GM12878 (cell line): ENCODE results near the gene SCLT1. TPM values are rescaled to one million over a fixed set of nuclear protein-coding genes. Genes with fewer than 3 reads are reported as not detected.

Source experiments
- ATAC-seq: fragments of 200-7000 bp; cut with Tn5 transposase; 3 replicates; pipeline ENCODE4 v1.9.1; 2020; ENCODE audit warnings: mild to moderate bottlenecking, moderate library complexity
- BruUV-seq: library from RNA; stranded (reverse); fragments of 400-500 nt; replicated peaks from 2 replicates; lab custom pipeline; 2021; lab: Mats Ljungman, UMichigan
- CTCF ChIA-PET: fragments of 300-600 bp; sonication (Branson Sonifier 250); formaldehyde crosslinking; extraction: SDS; loops from one replicate; lab custom pipeline; 2021; ENCODE audit warnings: inconsistent platforms; lab: Yijun Ruan, JAX
- POLR2A ChIA-PET: fragments of 350-600 bp; formaldehyde crosslinking; extraction: SDS; loops from one replicate; lab custom pipeline; 2021; ENCODE audit warnings: inconsistent platforms; lab: Charles Lee
- RAD21 ChIA-PET: fragments of 300-600 bp; sonication (Branson Sonifier 250); formaldehyde crosslinking; loops from one replicate; lab custom pipeline; 2023; ENCODE audit warnings: antibody characterized with exemption; ENCODE audit not compliant: unreplicated experiment; lab: Charles Lee
- SMC1A ChIA-PET: fragments of 300-600 bp; sonication (Branson Sonifier 250); formaldehyde crosslinking; loops from one replicate; lab custom pipeline; 2023; ENCODE audit not compliant: unreplicated experiment, uncharacterized antibody; lab: Charles Lee
- DNase-seq: peaks from one replicate; pipeline ENCODE4 v3.0.0-alpha.2; 2011; ENCODE audit warnings: low read depth, low spot score
- FAIRE-seq: peaks from 3 replicates; lab custom pipeline; 2011; peaks lifted over from hg19 to GRCh38; lab: Jason Lieb, UNC
- H2AFZ ChIP-seq: 2 replicates; pipeline ENCODE4 v1.6.0; 2011; ENCODE audit warnings: low read depth, low read length, control low read depth; ENCODE audit not compliant: control insufficient read depth
- H3K27ac ChIP-seq: 2 replicates; pipeline ENCODE4 v1.5.1; 2011; ENCODE audit warnings: control low read depth; ENCODE audit not compliant: control insufficient read depth, insufficient read depth
- H3K27me3 ChIP-seq, 2 experiments: replicated peaks in 1 of 2; 2 replicates each; pipeline versions ENCODE4 v1.6.0 to v1.6.1; 2011; ENCODE audit warnings: low read length in 1 of 2; ENCODE audit not compliant: control insufficient read depth in 2 of 2, insufficient read depth in 2 of 2
- H3K36me3 ChIP-seq, 2 experiments: 2 replicates each; pipeline ENCODE4 v1.5.1; 2011; ENCODE audit warnings: low read length in 1 of 2; ENCODE audit not compliant: control insufficient read depth in 2 of 2, insufficient read depth in 2 of 2
- H3K4me1 ChIP-seq: 2 replicates; pipeline ENCODE4 v1.6.1; 2011; ENCODE audit warnings: mild to moderate bottlenecking, low read length, moderate library complexity, mixed read lengths; ENCODE audit not compliant: control insufficient read depth, insufficient read depth
- H3K4me2 ChIP-seq: 2 replicates; pipeline ENCODE4 v1.6.0; 2011; ENCODE audit warnings: control low read depth; ENCODE audit not compliant: control insufficient read depth, insufficient read depth
- H3K4me3 ChIP-seq: fragments of 200-600 bp; sonication (generic); 2 replicates; pipeline ENCODE4 v1.5.1; 2016
- H3K79me2 ChIP-seq: 2 replicates; pipeline ENCODE4 v1.6.0; 2011; ENCODE audit warnings: low read length; ENCODE audit not compliant: control insufficient read depth, insufficient read depth
- H3K9ac ChIP-seq: 2 replicates; pipeline ENCODE4 v1.8.0; 2011; ENCODE audit warnings: low read length, control low read depth, mixed read lengths; ENCODE audit not compliant: control insufficient read depth, insufficient read depth
- H3K9me3 ChIP-seq: replicated peaks from 3 replicates; pipeline ENCODE4 v1.5.1; 2011; ENCODE audit warnings: mild to moderate bottlenecking, low read length; ENCODE audit not compliant: control insufficient read depth, insufficient read depth
- H4K20me1 ChIP-seq: 2 replicates; pipeline ENCODE4 v1.6.0; 2011; ENCODE audit not compliant: control insufficient read depth, insufficient read depth
- ASH2L ChIP-seq: fragments of 300-600, 200-600 bp; sonication (generic); IDR thresholded peaks from 2 replicates; pipeline ENCODE4 v1.6.1; 2017; ENCODE audit warnings: low read depth, mild to moderate bottlenecking, borderline replicate concordance
- CEBPB ChIP-seq, 2 experiments: fragments of 150-350 bp in 1 of 2; IDR thresholded peaks; 2 replicates each; pipeline ENCODE4 v1.6.1; 2012 to 2014; ENCODE audit warnings: low read depth in 2 of 2, low read length in 2 of 2, borderline replicate concordance in 1 of 2, inconsistent platforms in 1 of 2
- E2F4 ChIP-seq: IDR thresholded peaks from 2 replicates; pipeline ENCODE4 v1.6.1; 2012; ENCODE audit warnings: low read depth, low read length, improper control_type of control experiment
- EED ChIP-seq: sonication (generic); IDR thresholded peaks from 2 replicates; pipeline ENCODE4 v1.6.1; 2016; ENCODE audit warnings: antibody characterized with exemption, low read depth
- ETV6 ChIP-seq, 2 experiments: fragments of 450-650 bp in 1 of 2; IDR thresholded peaks in 1 of 2; conservative IDR thresholded peaks in 1 of 2; 2 replicates each; pipeline ENCODE4 v1.6.1; 2014; ENCODE audit warnings: antibody characterized with exemption in 1 of 2, borderline replicate concordance in 1 of 2, low read depth in 1 of 2, mild to moderate bottlenecking in 1 of 2, moderate library complexity in 1 of 2
- HCFC1 ChIP-seq: fragments of 150-350 bp; IDR thresholded peaks from 2 replicates; pipeline ENCODE4 v1.6.1; 2014; ENCODE audit warnings: low read length
- IKZF1 ChIP-seq: fragments of 450-650 bp; conservative IDR thresholded peaks from 2 replicates; pipeline ENCODE4 v1.6.1; 2017; ENCODE audit warnings: antibody characterized with exemption, mild to moderate bottlenecking
- IRF4 ChIP-seq: IDR thresholded peaks from 2 replicates; pipeline ENCODE4 v1.6.1; 2011; ENCODE audit warnings: low read depth, low read length
- MTA3 ChIP-seq: IDR thresholded peaks from 2 replicates; pipeline ENCODE4 v1.6.1; 2012; ENCODE audit warnings: low read length, inconsistent platforms, borderline replicate concordance
- NBN ChIP-seq: fragments of 450-650 bp; IDR thresholded peaks from 2 replicates; pipeline ENCODE4 v1.6.1; 2016
- PAX5 ChIP-seq: IDR thresholded peaks from 2 replicates; pipeline ENCODE4 v1.6.1; 2011; ENCODE audit warnings: low read depth, low read length, borderline replicate concordance
- PBX3 ChIP-seq: IDR thresholded peaks from 2 replicates; pipeline ENCODE4 v1.6.1; 2011; ENCODE audit warnings: mild to moderate bottlenecking, low read depth, low read length, moderate library complexity; ENCODE audit not compliant: insufficient replicate concordance
- SP1 ChIP-seq: IDR thresholded peaks from one replicate; pipeline ENCODE4 v1.6.1; 2011; ENCODE audit warnings: low read depth, low read length
- SPI1 ChIP-seq: IDR thresholded peaks from 2 replicates; pipeline ENCODE4 v1.6.1; 2011; ENCODE audit warnings: low read depth, mild to moderate bottlenecking, low read length, moderate library complexity, borderline replicate concordance; ENCODE audit not compliant: insufficient read depth
- SREBF2 ChIP-seq: IDR thresholded peaks from 2 replicates; pipeline ENCODE4 v1.6.1; 2012; ENCODE audit warnings: mild to moderate bottlenecking, low read length
- WRNIP1 ChIP-seq: IDR thresholded peaks from 2 replicates; pipeline ENCODE4 v1.6.1; 2011; ENCODE audit warnings: low read depth, low read length, improper control_type of control experiment, borderline replicate concordance
- ZNF622 ChIP-seq: fragments of 450-650 bp; IDR thresholded peaks from 2 replicates; pipeline ENCODE4 v1.6.1; 2017; ENCODE audit warnings: mild to moderate bottlenecking, inconsistent platforms
- WGBS: methylation state at CpG from one replicate; pipeline ENCODE4 v1.1.6; 2016; ENCODE audit warnings: low lambda C conversion rate; ENCODE audit not compliant: insufficient replicate concordance, insufficient coverage; ENCODE audit errors: missing lambda C conversion rate; 5-methylcytosine and 5-hydroxymethylcytosine counted together
- in situ Hi-C: fragments of 300-500 bp; cut with MboI; formaldehyde crosslinking; loops from 9 replicates; pipeline ENCODE4 v1.14.3; 2018; ENCODE audit warnings: mixed read lengths
- intact Hi-C: fragments of 100-400 bp; cut with micrococcal nuclease; formaldehyde crosslinking; loops from one replicate; pipeline ENCODE4 v1.14.2; 2022; ENCODE audit not compliant: unreplicated experiment
- polyA plus RNA-seq, 11 experiments: library from polyadenylated mRNA; depleted of rRNA in 4 of 11; unstranded in 6 of 11; stranded (reverse) in 5 of 11; fragments of >200 nt; fragmentation: Nextera tagmentation in 4 of 11; fragmentation: Illumina TruSeq in 1 of 11; extraction: Ambion mirVana in 4 of 11; extraction: Trizol in 1 of 11; gene quantifications; 1 replicate in 1 of 11; 2 replicates in 10 of 11; pipeline versions ENCODE4 v1.2.1 to v1.2.3, GENCODE V29; 2011 to 2016; ENCODE audit warnings: inconsistent platforms in 2 of 11, missing spikeins in 2 of 11, low read depth in 1 of 11
- total RNA-seq, 4 experiments: library from RNA; depleted of rRNA in 3 of 4; stranded (reverse); fragments of >200 nt in 3 of 4; fragmentation: Illumina TruSeq in 1 of 4; extraction: Trizol in 1 of 4; gene quantifications; 2 replicates each; pipeline versions ENCODE4 v1.2.1 to v1.2.3, GENCODE V29; 2013 to 2021
- TF ChIP-seq, protein P1 (sequence below), 3 experiments: IDR thresholded peaks in 2 of 3; conservative IDR thresholded peaks in 1 of 3; 2 replicates each; pipeline ENCODE4 v1.5.1; 2011; ENCODE audit warnings: low read depth in 3 of 3, low read length in 3 of 3, mild to moderate bottlenecking in 3 of 3, control low read depth in 2 of 3, moderate library complexity in 2 of 3, inconsistent platforms in 1 of 3, mixed read lengths in 1 of 3; ENCODE audit not compliant: control insufficient read depth in 2 of 3, insufficient read depth in 1 of 3; ENCODE audit errors: extremely low read depth in 1 of 3

SCLT1 gene
- total and polyA plus RNA-seq, 10 of the 15 experiments (the other 5 are each of a cell fraction or from before 2014, with no cell fraction given): 7.8 to 31.4 (median 19.6) TPM

DNA sequence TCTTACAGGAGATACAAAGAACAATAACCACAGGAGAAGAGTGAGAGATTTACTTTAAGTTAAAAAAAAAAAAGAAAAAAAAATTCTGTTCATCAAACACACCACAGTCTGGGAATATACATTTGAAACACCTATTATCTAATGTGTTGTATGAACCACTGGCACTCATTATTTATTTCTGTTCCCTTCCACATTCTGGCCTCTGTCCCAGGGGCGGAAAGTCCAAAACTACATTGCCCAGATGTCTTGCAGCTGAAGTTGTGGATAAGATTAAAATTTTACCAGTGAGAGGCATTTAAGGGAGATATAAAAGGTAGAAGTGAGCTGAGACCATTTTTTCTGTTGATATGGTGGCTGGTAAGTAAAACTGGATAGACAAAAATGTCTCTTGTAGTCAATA, 56.2 kb downstream of the SCLT1 start:
- RAD21 ChIA-PET: interaction anchor here (0.8 kb wide), 1 partner anchor 10 kb away, joined by 3 read pairs; no protein-coding TSS in a partner anchor
- 43% methylated on average over 1 of the region's 1 CpG for whole genome bisulfite sequencing
- Histone ChIP-seq H3K79me2 (no peaks in the 10 kb centered on the region), H3K9me3 (no peaks in the 10 kb centered on the region), H3K9ac (no peak overlapping the region), H3K27me3 (no peaks in the 10 kb centered on the region), H2AFZ (no peak overlapping the region), H3K4me3 (no peak overlapping the region), H3K27ac (no peak overlapping the region), H4K20me1 (no peaks in the 10 kb centered on the region), H3K36me3 (no peaks in the 10 kb centered on the region; a peak in 1 of 4 replicates), H3K4me2 (no peak overlapping the region), H3K4me1 (no peaks in the 10 kb centered on the region)
- FAIRE-seq (no peak), ATAC-seq (no peak), DNase-seq (no peak)
- SMC1A ChIA-PET: no interaction called here
- intact Hi-C loops (no loop called here), in situ Hi-C loops (no loop called here)
- POLR2A ChIA-PET: no interaction called here
- TF ChIP-seq, protein P1, sequence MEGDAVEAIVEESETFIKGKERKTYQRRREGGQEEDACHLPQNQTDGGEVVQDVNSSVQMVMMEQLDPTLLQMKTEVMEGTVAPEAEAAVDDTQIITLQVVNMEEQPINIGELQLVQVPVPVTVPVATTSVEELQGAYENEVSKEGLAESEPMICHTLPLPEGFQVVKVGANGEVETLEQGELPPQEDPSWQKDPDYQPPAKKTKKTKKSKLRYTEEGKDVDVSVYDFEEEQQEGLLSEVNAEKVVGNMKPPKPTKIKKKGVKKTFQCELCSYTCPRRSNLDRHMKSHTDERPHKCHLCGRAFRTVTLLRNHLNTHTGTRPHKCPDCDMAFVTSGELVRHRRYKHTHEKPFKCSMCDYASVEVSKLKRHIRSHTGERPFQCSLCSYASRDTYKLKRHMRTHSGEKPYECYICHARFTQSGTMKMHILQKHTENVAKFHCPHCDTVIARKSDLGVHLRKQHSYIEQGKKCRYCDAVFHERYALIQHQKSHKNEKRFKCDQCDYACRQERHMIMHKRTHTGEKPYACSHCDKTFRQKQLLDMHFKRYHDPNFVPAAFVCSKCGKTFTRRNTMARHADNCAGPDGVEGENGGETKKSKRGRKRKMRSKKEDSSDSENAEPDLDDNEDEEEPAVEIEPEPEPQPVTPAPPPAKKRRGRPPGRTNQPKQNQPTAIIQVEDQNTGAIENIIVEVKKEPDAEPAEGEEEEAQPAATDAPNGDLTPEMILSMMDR (IDR thresholded peaks at IDR 0.05 in 2 of 3, conservative IDR thresholded peaks at IDR 0.05 in 1 of 3; ENCODE audit: control insufficient read depth in 2 of 3, extremely low read depth in 1 of 3, insufficient read depth in 1 of 3, low read depth in 3 of 3, low read length in 3 of 3): no peak
- TF ChIP-seq CEBPB (IDR thresholded peaks at IDR 0.05; ENCODE audit: borderline replicate concordance in 1 of 2, low read depth in 2 of 2, low read length in 2 of 2) (no peak), MTA3 (no peak), HCFC1 (no peak), NBN (no peak), IKZF1 (no peak), SREBF2 (no peak), IRF4 (no peak), E2F4 (no peak), ASH2L (no peak), ETV6 (conservative IDR thresholded peaks at IDR 0.05 in 1 of 2, IDR thresholded peaks at IDR 0.05 in 1 of 2; ENCODE audit: borderline replicate concordance in 1 of 2, low read depth in 1 of 2) (no peak), PBX3 (no peak), ZNF622 (no peak), SPI1 (no peak), PAX5 (no peak), WRNIP1 (no peak), EED (no peak), SP1 (no peak)
- CTCF ChIA-PET: no interaction called here
- BruUV-seq: no TSS peak
